ENCODE measurements around the gene ADCYAP1.

Gene ADCYAP1

GRCh38 chr18:904218-905090, at the start of gene ADCYAP1:
TSS of gene ADCYAP1 (plus strand) at chr18:904871. CDS start at chr18:905387, 516 bp downstream.
- peak; percentile 31; the same call in 1 of the 3 replicates for ATAC-seq
- TF ChIP-seq, protein P1, sequence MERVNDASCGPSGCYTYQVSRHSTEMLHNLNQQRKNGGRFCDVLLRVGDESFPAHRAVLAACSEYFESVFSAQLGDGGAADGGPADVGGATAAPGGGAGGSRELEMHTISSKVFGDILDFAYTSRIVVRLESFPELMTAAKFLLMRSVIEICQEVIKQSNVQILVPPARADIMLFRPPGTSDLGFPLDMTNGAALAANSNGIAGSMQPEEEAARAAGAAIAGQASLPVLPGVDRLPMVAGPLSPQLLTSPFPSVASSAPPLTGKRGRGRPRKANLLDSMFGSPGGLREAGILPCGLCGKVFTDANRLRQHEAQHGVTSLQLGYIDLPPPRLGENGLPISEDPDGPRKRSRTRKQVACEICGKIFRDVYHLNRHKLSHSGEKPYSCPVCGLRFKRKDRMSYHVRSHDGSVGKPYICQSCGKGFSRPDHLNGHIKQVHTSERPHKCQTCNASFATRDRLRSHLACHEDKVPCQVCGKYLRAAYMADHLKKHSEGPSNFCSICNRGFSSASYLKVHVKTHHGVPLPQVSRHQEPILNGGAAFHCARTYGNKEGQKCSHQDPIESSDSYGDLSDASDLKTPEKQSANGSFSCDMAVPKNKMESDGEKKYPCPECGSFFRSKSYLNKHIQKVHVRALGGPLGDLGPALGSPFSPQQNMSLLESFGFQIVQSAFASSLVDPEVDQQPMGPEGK (CRISPR knock-in tag; IDR thresholded peaks at IDR 0.05; ENCODE audit: borderline replicate concordance), result no peak
- TF ChIP-seq ZFP30 (CRISPR knock-in tag; IDR thresholded peaks at IDR 0.05), result no peak
- no peak for TF ChIP-seq TSHZ2 (CRISPR knock-in tag; IDR thresholded peaks at IDR 0.05)
- no peak for TF ChIP-seq POU6F1 (CRISPR knock-in tag; IDR thresholded peaks at IDR 0.05; ENCODE audit: borderline replicate concordance, low read depth)
- no peak for TF ChIP-seq ZNF8 (CRISPR knock-in tag; IDR thresholded peaks at IDR 0.05)
- no peak for TF ChIP-seq ISL1 (CRISPR knock-in tag; IDR thresholded peaks at IDR 0.05)
- no peak for TF ChIP-seq ZNF565 (CRISPR knock-in tag; conservative IDR thresholded peaks at IDR 0.05; ENCODE audit: low read depth)
- TF ChIP-seq, protein P2, sequence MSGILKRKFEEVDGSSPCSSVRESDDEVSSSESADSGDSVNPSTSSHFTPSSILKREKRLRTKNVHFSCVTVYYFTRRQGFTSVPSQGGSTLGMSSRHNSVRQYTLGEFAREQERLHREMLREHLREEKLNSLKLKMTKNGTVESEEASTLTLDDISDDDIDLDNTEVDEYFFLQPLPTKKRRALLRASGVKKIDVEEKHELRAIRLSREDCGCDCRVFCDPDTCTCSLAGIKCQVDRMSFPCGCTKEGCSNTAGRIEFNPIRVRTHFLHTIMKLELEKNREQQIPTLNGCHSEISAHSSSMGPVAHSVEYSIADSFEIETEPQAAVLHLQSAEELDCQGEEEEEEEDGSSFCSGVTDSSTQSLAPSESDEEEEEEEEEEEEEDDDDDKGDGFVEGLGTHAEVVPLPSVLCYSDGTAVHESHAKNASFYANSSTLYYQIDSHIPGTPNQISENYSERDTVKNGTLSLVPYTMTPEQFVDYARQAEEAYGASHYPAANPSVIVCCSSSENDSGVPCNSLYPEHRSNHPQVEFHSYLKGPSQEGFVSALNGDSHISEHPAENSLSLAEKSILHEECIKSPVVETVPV (CRISPR knock-in tag; IDR thresholded peaks at IDR 0.05), result no peak
- TF ChIP-seq ZNF70 (CRISPR knock-in tag; IDR thresholded peaks at IDR 0.05), result no peak
- TF ChIP-seq GLIS3 (CRISPR knock-in tag; IDR thresholded peaks at IDR 0.05), result no peak
- no peak for TF ChIP-seq CREB5 (CRISPR knock-in tag; IDR thresholded peaks at IDR 0.05; ENCODE audit: low read depth)
- no peak for TF ChIP-seq TCF4 (CRISPR knock-in tag; IDR thresholded peaks at IDR 0.05; ENCODE audit: borderline replicate concordance)
- TF ChIP-seq TOX (CRISPR knock-in tag; IDR thresholded peaks at IDR 0.05; ENCODE audit: borderline replicate concordance), result no peak
- no peak for TF ChIP-seq ZC3H10 (CRISPR knock-in tag; IDR thresholded peaks at IDR 0.05)
- TF ChIP-seq ESRRG (CRISPR knock-in tag; IDR thresholded peaks at IDR 0.05), result no peak
- TF ChIP-seq ARNTL (CRISPR knock-in tag; IDR thresholded peaks at IDR 0.05; ENCODE audit: borderline replicate concordance, low read depth), result no peak
- TF ChIP-seq ZFP3 (CRISPR knock-in tag; IDR thresholded peaks at IDR 0.05), result no peak
- no peak for TF ChIP-seq SNAI2 (CRISPR knock-in tag; IDR thresholded peaks at IDR 0.05)
- TF ChIP-seq RARB (CRISPR knock-in tag; IDR thresholded peaks at IDR 0.05), result no peak

DNA sequence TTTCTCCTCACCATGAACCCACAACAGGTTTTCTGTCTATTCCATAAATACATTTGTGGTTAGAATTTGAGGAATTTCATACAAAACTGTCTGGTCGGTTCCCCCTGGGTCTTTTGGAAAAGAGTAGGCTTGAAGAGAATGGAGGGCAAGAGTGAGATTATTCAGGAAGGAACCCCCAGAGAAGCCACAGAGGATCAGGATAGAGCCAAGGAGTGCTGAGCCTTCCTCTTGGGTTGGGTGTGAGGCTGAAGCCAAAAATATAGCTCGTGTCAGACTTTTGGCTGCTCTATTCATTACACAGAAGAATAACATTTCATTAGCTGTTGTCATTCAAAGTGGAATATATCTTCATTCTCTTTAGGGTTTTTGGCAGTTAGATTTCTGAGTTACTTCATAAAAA, 46.7 kb upstream of the ADCYAP1 start:
- TF ChIP-seq GLIS3 (CRISPR knock-in tag; IDR thresholded peaks at IDR 0.05), result no peak
- TF ChIP-seq ZC3H10 (CRISPR knock-in tag; IDR thresholded peaks at IDR 0.05), result no peak
- TF ChIP-seq RARB (CRISPR knock-in tag; IDR thresholded peaks at IDR 0.05), result no peak
- no peak for TF ChIP-seq ZNF70 (CRISPR knock-in tag; IDR thresholded peaks at IDR 0.05)
- TF ChIP-seq, protein P2 (CRISPR knock-in tag; IDR thresholded peaks at IDR 0.05), result no peak
- TF ChIP-seq OSR1 (CRISPR knock-in tag; IDR thresholded peaks at IDR 0.05), result no peak
- TF ChIP-seq TCF4 (CRISPR knock-in tag; IDR thresholded peaks at IDR 0.05; ENCODE audit: borderline replicate concordance), result no peak
- TF ChIP-seq ISL1 (CRISPR knock-in tag; IDR thresholded peaks at IDR 0.05), result no peak
- TF ChIP-seq POU6F1 (CRISPR knock-in tag; IDR thresholded peaks at IDR 0.05; ENCODE audit: borderline replicate concordance, low read depth), result no peak
- TF ChIP-seq ESRRG (CRISPR knock-in tag; IDR thresholded peaks at IDR 0.05), result no peak
- TF ChIP-seq ZNF8 (CRISPR knock-in tag; IDR thresholded peaks at IDR 0.05), result no peak
- TF ChIP-seq PPARA (CRISPR knock-in tag; IDR thresholded peaks at IDR 0.05; ENCODE audit: borderline replicate concordance), result no peak
- no peak for TF ChIP-seq ZNF565 (CRISPR knock-in tag; conservative IDR thresholded peaks at IDR 0.05; ENCODE audit: low read depth)
- no peak for ATAC-seq
